Measurements from ENCODE around the gene SPRR3. TPM values are rescaled to one million over a fixed set of nuclear protein-coding genes. Genes with fewer than 3 reads are reported as not detected.

SPRR3 gene
- total RNA-seq, 1 donor from 2014 or later = 3.0 TPM

- H2AFZ ChIP-seq (ENCODE audit: low read depth, low read length) = no peak overlapping the region
- Mint-ChIP-seq H3K4me1 (ENCODE audit: low read depth, unreplicated experiment) (peaks cover 2% of the 10 kb centered on the region), H3K36me3 (ENCODE audit: low read depth, unreplicated experiment) (no peaks in the 10 kb centered on the region), H3K27ac (ENCODE audit: unreplicated experiment) (no peak overlapping the region), H3K9me3 (ENCODE audit: unreplicated experiment) (no peaks in the 10 kb centered on the region), H3K27me3 (ENCODE audit: low read depth, unreplicated experiment) (peaks cover 23% of the 10 kb centered on the region), H3K4me3 (ENCODE audit: unreplicated experiment) (no peak overlapping the region)
- H3K4me2 ChIP-seq (ENCODE audit: low read length) = no peak overlapping the region
- no peaks in the 10 kb centered on the region for H3K27me3 ChIP-seq (ENCODE audit: insufficient read depth, low read length)
- H3K9me3 ChIP-seq (ENCODE audit: insufficient read depth, low read depth, low read length) = no peaks in the 10 kb centered on the region
- no peak for TF ChIP-seq CTCF (IDR thresholded peaks at IDR 0.05; ENCODE audit: insufficient read depth, low read depth, low read length)
- no peaks in the 10 kb centered on the region for H4K20me1 ChIP-seq (ENCODE audit: insufficient read depth, low read length)
- H3K36me3 ChIP-seq (ENCODE audit: insufficient read depth, low read length) = no peaks in the 10 kb centered on the region
- no peak overlapping the region for H3K9ac ChIP-seq (ENCODE audit: low read length)
- no peak for DNase-seq (ENCODE audit: low read depth)
- no peak overlapping the region for H3K4me3 ChIP-seq (ENCODE audit: insufficient read depth, low read depth, low read length)
- no peak overlapping the region for H3K27ac ChIP-seq (ENCODE audit: low read depth, low read length)
- H3K79me2 ChIP-seq (ENCODE audit: insufficient read depth, low read length) = no peaks in the 10 kb centered on the region
- no peak for FAIRE-seq
- H3K4me1 ChIP-seq (ENCODE audit: insufficient read depth, low read length) = no peaks in the 10 kb centered on the region
These were observed 41.0 kb upstream of the SPRR3 start for GRCh38 chr1:152960452-152961044.

GRCh38 chr1:152961226-152961891 is 40.2 kb upstream of the SPRR3 start:
- H3K4me3 ChIP-seq (ENCODE audit: insufficient read depth, low read depth, low read length) = no peak overlapping the region
- H3K9me3 ChIP-seq (ENCODE audit: insufficient read depth, low read depth, low read length) = no peaks in the 10 kb centered on the region
- H3K4me1 ChIP-seq (ENCODE audit: insufficient read depth, low read length) = no peaks in the 10 kb centered on the region
- H3K4me2 ChIP-seq (ENCODE audit: low read length) = no peak overlapping the region
- no peaks in the 10 kb centered on the region for H3K36me3 ChIP-seq (ENCODE audit: insufficient read depth, low read length)
- H3K27me3 ChIP-seq (ENCODE audit: insufficient read depth, low read length) = no peaks in the 10 kb centered on the region
- no peaks in the 10 kb centered on the region for H3K79me2 ChIP-seq (ENCODE audit: insufficient read depth, low read length)
- Mint-ChIP-seq H3K4me1 (ENCODE audit: low read depth, unreplicated experiment) (peaks cover 2% of the 10 kb centered on the region), H3K27ac (ENCODE audit: unreplicated experiment) (no peak overlapping the region), H3K9me3 (ENCODE audit: unreplicated experiment) (no peaks in the 10 kb centered on the region), H3K4me3 (ENCODE audit: unreplicated experiment) (no peak overlapping the region), H3K36me3 (ENCODE audit: low read depth, unreplicated experiment) (no peaks in the 10 kb centered on the region), H3K27me3 (ENCODE audit: low read depth, unreplicated experiment) (peaks cover 23% of the 10 kb centered on the region)
- no peak for DNase-seq (ENCODE audit: low read depth)
- no peak overlapping the region for H2AFZ ChIP-seq (ENCODE audit: low read depth, low read length)
- H3K27ac ChIP-seq (ENCODE audit: low read depth, low read length) = no peak overlapping the region
- TF ChIP-seq CTCF (IDR thresholded peaks at IDR 0.05; ENCODE audit: insufficient read depth, low read depth, low read length) (no peak), EZH2 (IDR thresholded peaks at IDR 0.05; ENCODE audit: insufficient read depth, low read length) (no peak)
- no peaks in the 10 kb centered on the region for H4K20me1 ChIP-seq (ENCODE audit: insufficient read depth, low read length)
- H3K9ac ChIP-seq (ENCODE audit: low read length) = no peak overlapping the region
- no peak for FAIRE-seq

DNA sequence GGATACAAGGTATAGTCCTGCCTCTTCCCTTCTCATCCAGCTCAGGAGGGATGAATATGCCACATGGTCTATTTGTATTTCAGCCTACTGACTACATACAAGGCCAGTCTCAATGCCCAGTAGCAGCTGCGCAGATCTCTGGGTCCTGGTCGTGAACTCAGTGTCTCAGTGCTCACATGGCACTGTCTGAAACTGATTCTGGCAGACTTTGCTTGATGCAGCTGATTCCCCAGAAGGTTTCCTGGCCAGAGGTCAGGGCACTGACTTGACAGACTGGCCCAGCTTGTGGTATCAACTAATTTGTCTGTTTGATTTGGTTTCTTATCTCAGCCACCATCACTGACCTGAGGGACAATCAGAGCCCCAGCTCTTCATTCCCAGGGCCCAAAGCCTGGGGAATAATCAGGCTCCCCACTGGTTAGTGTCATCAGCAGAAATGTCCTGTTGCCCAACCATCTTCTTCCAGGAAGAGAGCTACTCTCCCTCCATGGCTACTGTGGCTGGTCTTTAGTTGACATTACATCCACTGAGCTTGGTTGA is 38.6 kb upstream of the SPRR3 start:
- Histone ChIP-seq H3K4me1 (ENCODE audit: insufficient read depth, low read length) (no peaks in the 10 kb centered on the region), H3K27me3 (ENCODE audit: insufficient read depth, low read length) (no peaks in the 10 kb centered on the region), H3K4me3 (ENCODE audit: insufficient read depth, low read depth, low read length) (no peak overlapping the region), H3K9ac (ENCODE audit: low read length) (no peak overlapping the region), H3K4me2 (ENCODE audit: low read length) (no peak overlapping the region), H3K9me3 (ENCODE audit: insufficient read depth, low read depth, low read length) (no peaks in the 10 kb centered on the region), H3K36me3 (ENCODE audit: insufficient read depth, low read length) (no peaks in the 10 kb centered on the region), H3K79me2 (ENCODE audit: insufficient read depth, low read length) (no peaks in the 10 kb centered on the region), H2AFZ (ENCODE audit: low read depth, low read length) (no peak overlapping the region), H4K20me1 (ENCODE audit: insufficient read depth, low read length) (no peaks in the 10 kb centered on the region), H3K27ac (ENCODE audit: low read depth, low read length) (no peak overlapping the region)
- Mint-ChIP-seq H3K4me3 (ENCODE audit: unreplicated experiment) (no peak overlapping the region), H3K27me3 (ENCODE audit: low read depth, unreplicated experiment) (peaks cover 23% of the 10 kb centered on the region), H3K9me3 (ENCODE audit: unreplicated experiment) (no peaks in the 10 kb centered on the region), H3K36me3 (ENCODE audit: low read depth, unreplicated experiment) (no peaks in the 10 kb centered on the region), H3K27ac (ENCODE audit: unreplicated experiment) (no peak overlapping the region), H3K4me1 (ENCODE audit: low read depth, unreplicated experiment) (peaks cover 2% of the 10 kb centered on the region)
- TF ChIP-seq CTCF (IDR thresholded peaks at IDR 0.05; ENCODE audit: insufficient read depth, low read depth, low read length) = no peak
- DNase-seq (ENCODE audit: low read depth) = no peak
- FAIRE-seq = no peak
